ENCODE results near the gene DZANK1.

DNA sequence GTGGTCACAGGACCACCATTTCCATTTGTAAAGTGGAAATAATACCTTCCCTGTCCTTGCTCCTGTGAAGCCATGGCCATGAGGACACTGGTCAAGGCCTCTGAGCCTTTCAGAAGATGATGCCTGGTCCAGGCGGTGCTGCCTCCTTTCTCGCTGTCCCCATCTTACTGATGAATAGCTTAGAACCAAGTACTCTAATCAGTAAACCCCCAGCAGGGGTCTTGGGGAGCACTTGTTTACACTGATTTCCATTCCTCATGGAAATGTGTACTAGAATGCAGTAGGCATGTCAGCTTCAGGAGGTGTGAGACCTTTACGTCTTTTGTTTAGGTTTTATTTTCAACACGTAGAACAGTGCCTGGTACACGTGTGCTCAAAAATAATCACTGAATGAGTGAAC lies 75.1 kb downstream of the DZANK1 start:
- TF ChIP-seq, protein P1, sequence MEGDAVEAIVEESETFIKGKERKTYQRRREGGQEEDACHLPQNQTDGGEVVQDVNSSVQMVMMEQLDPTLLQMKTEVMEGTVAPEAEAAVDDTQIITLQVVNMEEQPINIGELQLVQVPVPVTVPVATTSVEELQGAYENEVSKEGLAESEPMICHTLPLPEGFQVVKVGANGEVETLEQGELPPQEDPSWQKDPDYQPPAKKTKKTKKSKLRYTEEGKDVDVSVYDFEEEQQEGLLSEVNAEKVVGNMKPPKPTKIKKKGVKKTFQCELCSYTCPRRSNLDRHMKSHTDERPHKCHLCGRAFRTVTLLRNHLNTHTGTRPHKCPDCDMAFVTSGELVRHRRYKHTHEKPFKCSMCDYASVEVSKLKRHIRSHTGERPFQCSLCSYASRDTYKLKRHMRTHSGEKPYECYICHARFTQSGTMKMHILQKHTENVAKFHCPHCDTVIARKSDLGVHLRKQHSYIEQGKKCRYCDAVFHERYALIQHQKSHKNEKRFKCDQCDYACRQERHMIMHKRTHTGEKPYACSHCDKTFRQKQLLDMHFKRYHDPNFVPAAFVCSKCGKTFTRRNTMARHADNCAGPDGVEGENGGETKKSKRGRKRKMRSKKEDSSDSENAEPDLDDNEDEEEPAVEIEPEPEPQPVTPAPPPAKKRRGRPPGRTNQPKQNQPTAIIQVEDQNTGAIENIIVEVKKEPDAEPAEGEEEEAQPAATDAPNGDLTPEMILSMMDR (IDR thresholded peaks at IDR 0.05): no peak
- TF ChIP-seq EZH2 (IDR thresholded peaks at IDR 0.05) (no peak), EZH2phosphoT487 (IDR thresholded peaks at IDR 0.05) (no peak)
